ENCODE measurements around the gene ACSL1. TPM values are rescaled to one million over a fixed set of nuclear protein-coding genes. Genes with fewer than 3 reads are reported as not detected.
"Not testable (repeated sequence)": the region's sequence is repeated elsewhere in the genome, so short reads cannot be mapped to it uniquely, and the experiment has no call there.

ACSL1 gene
- total RNA-seq, 2 donors from 2014 or later = 13.2 to 22.2 TPM

- H3K4me1 Mint-ChIP-seq = no peaks in the 10 kb centered on the region
- H3K36me3 Mint-ChIP-seq (ENCODE audit: low read depth) = peaks cover 38% of the 10 kb centered on the region
- no peak for ATAC-seq (replicated peaks)
- H3K4me3 Mint-ChIP-seq = no peak overlapping the region
- no peak overlapping the region for H3K27ac Mint-ChIP-seq
- no peaks in the 10 kb centered on the region for H3K27me3 Mint-ChIP-seq
- no peaks in the 10 kb centered on the region for H3K9me3 Mint-ChIP-seq
Observed at GRCh38 chr4:184752496-184753275, 73.1 kb downstream of the ACSL1 start.

DNA sequence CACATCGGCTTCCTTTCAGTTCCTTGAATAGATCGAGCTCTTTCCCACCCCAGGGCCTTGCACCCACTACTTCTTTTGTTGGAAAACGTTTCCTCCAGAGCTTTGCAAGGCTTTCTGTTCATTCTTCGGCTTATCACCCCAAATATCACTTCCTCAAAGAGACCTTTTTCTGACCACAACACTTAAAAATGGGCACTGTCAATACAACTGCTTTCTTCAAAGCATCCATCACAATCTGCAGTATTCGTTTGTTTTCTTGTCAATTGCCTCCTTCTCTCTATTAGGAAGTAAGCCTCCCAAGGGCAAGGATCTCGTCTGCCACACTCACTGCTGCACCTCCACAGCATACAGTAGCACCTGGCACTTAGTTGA, 74.2 kb downstream of the ACSL1 start:
- Mint-ChIP-seq H3K27me3 (no peaks in the 10 kb centered on the region), H3K36me3 (ENCODE audit: low read depth) (peaks cover 27% of the 10 kb centered on the region), H3K4me1 (no peaks in the 10 kb centered on the region), H3K4me3 (no peak overlapping the region), H3K9me3 (no peaks in the 10 kb centered on the region), H3K27ac (no peak overlapping the region)
- ATAC-seq (replicated peaks) = no peak

- H3K4me3 Mint-ChIP-seq = no peak overlapping the region
- no peaks in the 10 kb centered on the region for H3K9me3 Mint-ChIP-seq
- no peak overlapping the region for H3K27ac Mint-ChIP-seq
- peaks cover 22% of the 10 kb centered on the region for H3K36me3 Mint-ChIP-seq (ENCODE audit: low read depth)
- ATAC-seq (replicated peaks) = no peak
- H3K4me1 Mint-ChIP-seq = no peaks in the 10 kb centered on the region
- H3K27me3 Mint-ChIP-seq = no peaks in the 10 kb centered on the region
Observed at GRCh38 chr4:184750926-184751584, 74.7 kb downstream of the ACSL1 start.

GRCh38 chr4:184748251-184748652, 77.5 kb downstream of the ACSL1 start:
- Mint-ChIP-seq H3K27ac (no peak overlapping the region), H3K27me3 (no peaks in the 10 kb centered on the region), H3K9me3 (no peaks in the 10 kb centered on the region), H3K4me1 (no peaks in the 10 kb centered on the region), H3K4me3 (no peak overlapping the region), H3K36me3 (ENCODE audit: low read depth) (no peaks in the 10 kb centered on the region)
- ATAC-seq (replicated peaks) = no peak

GRCh38 chr4:184747034-184747830, 78.5 kb downstream of the ACSL1 start:
- H3K4me1 Mint-ChIP-seq = no peaks in the 10 kb centered on the region
- no peaks in the 10 kb centered on the region for H3K36me3 Mint-ChIP-seq (ENCODE audit: low read depth)
- no peak for ATAC-seq (replicated peaks)
- H3K27me3 Mint-ChIP-seq = no peaks in the 10 kb centered on the region
- H3K9me3 Mint-ChIP-seq = no peaks in the 10 kb centered on the region
- H3K4me3 Mint-ChIP-seq = no peak overlapping the region
- no peak overlapping the region for H3K27ac Mint-ChIP-seq

GRCh38 chr4:184745831-184746795, 79.7 kb downstream of the ACSL1 start:
- H3K4me1 Mint-ChIP-seq = no peaks in the 10 kb centered on the region
- H3K27me3 Mint-ChIP-seq = no peaks in the 10 kb centered on the region
- H3K9me3 Mint-ChIP-seq = no peaks in the 10 kb centered on the region
- peak; percentile 77 for ATAC-seq (replicated peaks)
- no peaks in the 10 kb centered on the region for H3K36me3 Mint-ChIP-seq (ENCODE audit: low read depth)
- no peak overlapping the region for H3K4me3 Mint-ChIP-seq
- no peak overlapping the region for H3K27ac Mint-ChIP-seq

- Mint-ChIP-seq H3K27me3 (no peaks in the 10 kb centered on the region), H3K9me3 (no peaks in the 10 kb centered on the region), H3K27ac (no peak overlapping the region), H3K4me3 (no peak overlapping the region), H3K36me3 (ENCODE audit: low read depth) (no peaks in the 10 kb centered on the region), H3K4me1 (peaks cover 8% of the 10 kb centered on the region)
- no peak for ATAC-seq (replicated peaks)
Observed at GRCh38 chr4:184744236-184744635, 81.5 kb downstream of the ACSL1 start.

DNA sequence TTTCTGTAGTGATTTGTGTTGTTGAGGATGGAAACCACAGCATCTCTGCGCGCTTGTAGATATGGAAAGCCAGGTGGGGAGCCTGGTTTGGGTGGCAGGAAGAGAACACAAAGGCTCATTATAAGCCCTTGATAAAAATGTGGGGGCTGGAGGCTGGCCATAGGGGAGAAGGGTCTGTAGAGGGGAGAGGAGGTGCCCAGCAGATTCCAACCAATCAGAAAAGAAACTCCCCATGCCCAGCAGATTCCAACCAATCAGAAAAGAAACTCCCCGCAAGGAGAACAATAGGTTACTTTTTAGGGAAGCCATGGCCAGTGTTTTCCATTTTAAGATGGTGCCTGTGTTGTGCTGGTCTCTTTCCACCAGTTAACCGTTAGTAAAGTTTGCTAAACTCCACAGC, 82.1 kb downstream of the ACSL1 start:
- Mint-ChIP-seq H3K4me1 (peaks cover 9% of the 10 kb centered on the region), H3K9me3 (no peaks in the 10 kb centered on the region), H3K36me3 (ENCODE audit: low read depth) (no peaks in the 10 kb centered on the region), H3K27me3 (no peaks in the 10 kb centered on the region), H3K27ac (no peak overlapping the region), H3K4me3 (no peak overlapping the region)
- no peak for ATAC-seq (replicated peaks)

GRCh38 chr4:184741651-184742050, 84.1 kb downstream of the ACSL1 start:
- H3K4me1 Mint-ChIP-seq; H3K27me3 Mint-ChIP-seq; H3K4me3 Mint-ChIP-seq; H3K27ac Mint-ChIP-seq; H3K9me3 Mint-ChIP-seq; ATAC-seq (replicated peaks); H3K36me3 Mint-ChIP-seq (ENCODE audit: low read depth): not testable (repeated sequence)

- H3K27ac Mint-ChIP-seq = no peak overlapping the region
- no peak for ATAC-seq (replicated peaks)
- no peaks in the 10 kb centered on the region for H3K9me3 Mint-ChIP-seq
- H3K4me3 Mint-ChIP-seq = no peak overlapping the region
- no peaks in the 10 kb centered on the region for H3K36me3 Mint-ChIP-seq (ENCODE audit: low read depth)
- H3K27me3 Mint-ChIP-seq = no peaks in the 10 kb centered on the region
- peaks cover 9% of the 10 kb centered on the region for H3K4me1 Mint-ChIP-seq
Observed at GRCh38 chr4:184740980-184741391, 84.8 kb downstream of the ACSL1 start.

DNA sequence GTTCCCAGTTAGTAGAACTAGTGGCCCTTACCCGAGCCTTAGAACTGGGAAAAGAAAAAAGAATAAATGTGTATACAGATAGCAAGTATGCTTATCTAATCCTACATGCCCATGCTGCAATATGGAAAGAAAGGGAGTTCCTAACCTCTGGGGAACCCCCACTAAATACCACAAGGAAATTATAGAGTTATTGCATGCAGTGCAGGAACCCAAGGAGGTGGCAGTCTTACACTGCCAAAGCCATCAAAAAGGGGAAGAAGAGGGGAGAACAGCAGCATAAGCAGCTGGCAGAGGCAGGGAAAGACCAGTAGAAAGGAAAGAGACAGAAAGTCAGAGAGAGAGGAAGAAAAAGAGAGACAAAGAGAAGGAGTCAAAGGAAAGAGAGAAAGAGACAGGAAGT, 86.2 kb downstream of the ACSL1 start:
- not testable (repeated sequence) for H3K36me3 Mint-ChIP-seq (ENCODE audit: low read depth); H3K9me3 Mint-ChIP-seq; H3K4me3 Mint-ChIP-seq; H3K27me3 Mint-ChIP-seq; ATAC-seq (replicated peaks); H3K4me1 Mint-ChIP-seq
- H3K27ac Mint-ChIP-seq = peak overlapping the region; percentile 14

DNA sequence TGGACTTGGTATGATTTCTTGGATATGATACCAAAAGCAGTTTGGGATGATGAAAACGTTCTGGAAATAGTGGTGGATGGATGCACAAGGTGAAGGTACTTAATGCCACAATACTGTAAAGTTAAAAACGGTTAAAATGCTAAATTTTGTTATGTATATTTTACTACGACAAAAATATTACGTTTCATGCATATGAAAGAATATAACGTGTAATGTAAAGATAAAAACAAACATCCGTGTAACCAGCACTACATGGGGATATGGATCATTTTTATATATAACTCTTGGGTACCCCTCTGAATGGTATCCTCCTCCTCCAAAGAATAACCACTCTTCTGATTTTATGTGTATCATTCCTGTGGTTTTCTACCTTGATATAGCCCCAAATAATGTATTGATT, 91.0 kb downstream of the ACSL1 start:
- Mint-ChIP-seq H3K4me3 (peak overlapping the region; percentile 94), H3K4me1 (peaks cover 13% of the 10 kb centered on the region)

DNA sequence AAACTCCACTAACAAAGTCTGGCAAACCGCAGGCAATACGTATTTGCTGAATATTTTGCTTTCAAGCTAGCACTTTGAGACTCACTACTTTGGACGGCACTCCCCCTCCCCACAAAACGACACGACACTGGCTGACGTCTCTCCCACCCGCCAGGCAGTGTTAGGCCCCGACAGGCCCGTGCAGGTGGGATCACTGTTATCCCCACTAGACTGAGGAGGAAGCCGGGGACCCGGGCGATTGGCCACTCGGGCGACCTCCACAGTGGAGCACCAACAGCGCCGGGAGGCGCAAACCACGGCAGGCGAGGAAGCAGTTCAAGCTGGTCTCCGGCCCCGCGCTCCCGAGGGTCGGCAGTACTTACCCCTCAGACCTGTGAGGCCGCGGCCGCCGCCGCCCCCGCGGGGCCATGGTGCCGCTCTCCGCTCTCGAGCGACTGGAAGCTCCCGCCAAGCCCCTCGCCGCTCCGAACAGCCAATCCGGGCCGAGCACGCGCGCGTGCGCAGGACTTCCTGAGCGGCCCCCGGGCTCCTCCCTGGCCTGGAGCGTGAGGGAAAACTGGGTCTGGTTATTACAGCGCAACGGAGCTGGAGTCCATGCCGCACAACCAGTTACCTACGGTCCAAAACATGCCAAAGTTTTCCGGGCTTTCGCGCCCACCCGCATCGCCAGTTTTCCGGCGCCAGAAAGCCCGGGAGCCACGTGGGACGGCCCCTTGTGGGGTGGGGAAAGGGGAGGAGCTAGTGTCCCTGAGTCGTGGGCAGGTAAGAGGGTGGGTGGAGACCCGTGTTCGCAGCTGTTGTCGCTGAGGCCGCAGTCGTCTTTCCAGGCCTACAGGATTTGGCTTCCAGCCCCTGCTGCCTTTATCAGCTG, 91.9 kb downstream of the ACSL1 start, which contains the start of gene CENPU:
TSS of gene CENPU (minus strand) at position 443 of the 871 bp plus-strand sequence. CDS start at position 409, 34 bp downstream.
- Mint-ChIP-seq H3K4me1 (peaks cover 6% of the 10 kb centered on the region), H3K27ac (peak within 1 kb of the TSS; percentile 85), H3K4me3 (peak within 1 kb of the TSS; percentile 94), H3K9me3 (no peaks in the 10 kb centered on the region), H3K36me3 (ENCODE audit: low read depth) (peaks cover 46% of the 10 kb centered on the region), H3K27me3 (no peaks in the 10 kb centered on the region)
- peak; percentile 92 for ATAC-seq (replicated peaks)

More for the DNA sequence above, 91.0 kb downstream of the ACSL1 start:
- H3K9me3 Mint-ChIP-seq = no peaks in the 10 kb centered on the region
- H3K27ac Mint-ChIP-seq = peak overlapping the region; percentile 85
- ATAC-seq (replicated peaks) = no peak
- peaks cover 37% of the 10 kb centered on the region for H3K36me3 Mint-ChIP-seq (ENCODE audit: low read depth)
- H3K27me3 Mint-ChIP-seq = no peaks in the 10 kb centered on the region

All from activated T-helper 17 cell treated with anti-CD3 and anti-CD28 coated beads, Interleukin-2, amount 50 U/mL, for 72 hours (primary cell).